Measurements from ENCODE around the gene BEAN1.

DNA sequence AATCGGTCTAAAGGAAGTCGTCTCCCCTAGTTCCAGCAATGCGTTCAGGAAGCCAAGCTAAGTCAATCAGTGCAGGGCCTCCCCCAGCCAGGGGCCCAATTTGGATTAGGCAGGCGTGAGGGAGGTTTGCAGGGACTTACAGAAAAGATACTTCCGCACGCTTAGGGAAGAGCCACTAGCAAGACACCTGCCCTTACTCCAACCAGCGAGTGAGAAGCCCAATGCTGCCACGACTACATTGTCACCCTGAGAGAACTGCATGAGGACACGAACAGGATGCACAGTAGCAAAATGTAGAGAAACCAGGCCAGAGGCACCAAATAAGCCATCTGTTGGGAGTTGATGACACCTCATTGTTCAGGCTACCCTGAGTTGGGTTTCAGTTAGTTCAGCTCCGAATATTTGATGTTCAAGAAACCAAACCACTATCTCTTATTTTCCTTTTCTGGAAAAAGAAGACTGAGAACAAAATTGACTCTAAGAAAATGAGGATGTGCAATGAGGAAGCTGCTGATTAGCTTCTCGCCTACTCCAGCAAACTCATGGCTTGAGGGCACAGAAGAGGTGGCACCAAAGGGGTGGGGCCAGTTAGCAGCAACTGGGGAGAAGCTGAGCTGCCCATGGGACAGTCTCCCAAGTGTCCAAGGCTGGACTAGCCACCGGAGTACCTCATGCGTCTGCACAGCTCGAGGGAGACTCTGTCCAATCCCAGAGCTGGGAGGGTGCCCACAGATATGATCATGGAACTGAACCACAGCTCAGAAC is 93.5 kb downstream of the BEAN1 start:
- TF ChIP-seq, protein P1, sequence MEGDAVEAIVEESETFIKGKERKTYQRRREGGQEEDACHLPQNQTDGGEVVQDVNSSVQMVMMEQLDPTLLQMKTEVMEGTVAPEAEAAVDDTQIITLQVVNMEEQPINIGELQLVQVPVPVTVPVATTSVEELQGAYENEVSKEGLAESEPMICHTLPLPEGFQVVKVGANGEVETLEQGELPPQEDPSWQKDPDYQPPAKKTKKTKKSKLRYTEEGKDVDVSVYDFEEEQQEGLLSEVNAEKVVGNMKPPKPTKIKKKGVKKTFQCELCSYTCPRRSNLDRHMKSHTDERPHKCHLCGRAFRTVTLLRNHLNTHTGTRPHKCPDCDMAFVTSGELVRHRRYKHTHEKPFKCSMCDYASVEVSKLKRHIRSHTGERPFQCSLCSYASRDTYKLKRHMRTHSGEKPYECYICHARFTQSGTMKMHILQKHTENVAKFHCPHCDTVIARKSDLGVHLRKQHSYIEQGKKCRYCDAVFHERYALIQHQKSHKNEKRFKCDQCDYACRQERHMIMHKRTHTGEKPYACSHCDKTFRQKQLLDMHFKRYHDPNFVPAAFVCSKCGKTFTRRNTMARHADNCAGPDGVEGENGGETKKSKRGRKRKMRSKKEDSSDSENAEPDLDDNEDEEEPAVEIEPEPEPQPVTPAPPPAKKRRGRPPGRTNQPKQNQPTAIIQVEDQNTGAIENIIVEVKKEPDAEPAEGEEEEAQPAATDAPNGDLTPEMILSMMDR (IDR thresholded peaks at IDR 0.05; ENCODE audit: low read depth, low read length, poor library complexity, severe bottlenecking), result no peak
- TF ChIP-seq EZH2phosphoT487 (IDR thresholded peaks at IDR 0.05; ENCODE audit: borderline replicate concordance, low read length), result no peak

Measured in DOHH2 (cell line).